GM12873 (cell line): ENCODE data around the gene GRIN2C.

Experiments used
- TF ChIP-seq, protein P1 (sequence below): IDR thresholded peaks from 2 replicates; pipeline ENCODE4 v1.5.1; 2012; ENCODE audit warnings: low read depth, mild to moderate bottlenecking, moderate library complexity, low read length, control low read depth; ENCODE audit not compliant: insufficient read depth; ENCODE audit errors: missing control alignments

The GRIN2C gene

DNA sequence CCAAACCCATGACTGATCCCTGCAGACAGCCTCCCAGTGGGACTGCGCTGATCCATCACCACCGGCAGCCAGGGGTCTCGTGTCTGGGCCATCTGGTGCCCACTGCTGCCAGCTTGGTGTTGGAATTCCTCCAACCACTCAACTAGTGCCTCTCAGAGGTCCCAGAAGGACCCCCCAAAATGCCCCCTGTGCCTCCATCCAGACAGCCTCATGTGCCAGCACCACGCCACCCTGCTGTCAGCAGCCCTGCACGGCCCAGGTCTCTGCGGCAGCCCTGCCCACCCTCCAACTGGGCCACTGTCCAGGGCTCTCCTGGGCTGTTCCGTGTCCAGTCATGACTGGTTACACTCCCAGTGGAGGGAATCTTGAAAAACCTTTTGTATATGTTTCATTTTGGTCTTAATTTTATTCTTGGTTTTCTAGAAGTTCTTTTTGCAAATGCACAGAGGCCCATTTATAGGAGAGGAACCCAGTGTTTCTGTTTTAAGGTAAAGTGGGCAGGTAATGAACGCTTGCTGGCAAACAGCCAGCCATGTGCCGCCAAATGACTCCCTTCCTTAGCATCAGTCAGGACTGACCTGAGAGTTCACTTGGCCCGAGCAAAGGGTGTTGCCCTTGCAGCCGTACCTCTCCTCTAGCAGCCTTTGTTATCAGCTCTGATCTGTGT, 34.6 kb downstream of the GRIN2C start:
- TF ChIP-seq, protein P1, sequence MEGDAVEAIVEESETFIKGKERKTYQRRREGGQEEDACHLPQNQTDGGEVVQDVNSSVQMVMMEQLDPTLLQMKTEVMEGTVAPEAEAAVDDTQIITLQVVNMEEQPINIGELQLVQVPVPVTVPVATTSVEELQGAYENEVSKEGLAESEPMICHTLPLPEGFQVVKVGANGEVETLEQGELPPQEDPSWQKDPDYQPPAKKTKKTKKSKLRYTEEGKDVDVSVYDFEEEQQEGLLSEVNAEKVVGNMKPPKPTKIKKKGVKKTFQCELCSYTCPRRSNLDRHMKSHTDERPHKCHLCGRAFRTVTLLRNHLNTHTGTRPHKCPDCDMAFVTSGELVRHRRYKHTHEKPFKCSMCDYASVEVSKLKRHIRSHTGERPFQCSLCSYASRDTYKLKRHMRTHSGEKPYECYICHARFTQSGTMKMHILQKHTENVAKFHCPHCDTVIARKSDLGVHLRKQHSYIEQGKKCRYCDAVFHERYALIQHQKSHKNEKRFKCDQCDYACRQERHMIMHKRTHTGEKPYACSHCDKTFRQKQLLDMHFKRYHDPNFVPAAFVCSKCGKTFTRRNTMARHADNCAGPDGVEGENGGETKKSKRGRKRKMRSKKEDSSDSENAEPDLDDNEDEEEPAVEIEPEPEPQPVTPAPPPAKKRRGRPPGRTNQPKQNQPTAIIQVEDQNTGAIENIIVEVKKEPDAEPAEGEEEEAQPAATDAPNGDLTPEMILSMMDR = no peak

DNA sequence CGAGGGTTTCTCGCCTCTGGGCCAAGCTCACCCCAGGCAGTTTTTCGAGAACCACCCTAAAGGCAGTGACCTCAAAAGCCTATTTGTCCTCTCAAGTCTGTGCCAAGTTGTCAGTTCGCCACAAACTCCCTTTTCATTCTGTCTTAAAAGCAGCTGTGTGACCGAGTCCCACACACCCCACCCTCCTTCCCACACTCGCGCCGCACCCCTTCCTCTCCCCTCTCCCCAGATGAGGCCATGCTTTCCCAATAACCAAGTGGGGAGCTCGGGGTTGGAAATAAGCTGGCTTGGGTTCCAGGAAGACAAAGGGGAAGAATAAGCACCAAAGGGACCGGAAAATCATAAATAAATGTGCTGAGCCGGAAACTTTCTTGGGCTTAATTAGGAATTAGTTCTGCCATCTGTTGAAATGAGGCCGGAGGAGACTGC, 36.7 kb downstream of the GRIN2C start:
- TF ChIP-seq, protein P1 = no peak

DNA sequence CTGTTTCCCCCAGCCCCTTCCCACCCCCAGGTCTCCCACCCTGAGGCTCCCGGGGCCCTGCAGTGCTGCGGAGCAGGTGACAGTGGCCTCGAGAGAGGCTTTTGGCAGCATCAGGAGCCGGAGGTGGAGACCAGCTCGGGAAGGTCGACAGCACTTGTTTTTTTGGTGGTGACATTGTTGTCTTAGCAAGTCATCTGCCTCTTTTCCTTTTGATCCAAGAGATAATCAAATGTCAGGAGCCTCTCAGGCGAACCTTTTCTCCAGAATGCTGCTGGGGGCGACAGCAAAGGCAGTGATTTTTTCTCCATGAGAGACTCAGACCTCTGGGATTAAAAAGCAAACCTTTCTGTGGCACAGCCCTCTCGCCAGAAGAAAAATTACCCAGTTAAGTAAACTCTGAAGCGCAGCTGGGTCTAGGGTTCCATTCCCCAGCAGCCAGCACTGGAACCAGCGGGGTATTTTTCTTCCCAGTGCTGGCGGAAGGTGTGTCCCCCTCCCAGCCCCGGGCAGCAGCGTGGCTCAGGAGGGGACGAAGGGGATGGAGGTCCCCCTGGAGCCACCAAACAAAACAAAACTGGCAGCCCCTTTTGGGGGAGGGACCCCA, 37.2 kb downstream of the GRIN2C start:
- TF ChIP-seq, protein P1 = no peak

DNA sequence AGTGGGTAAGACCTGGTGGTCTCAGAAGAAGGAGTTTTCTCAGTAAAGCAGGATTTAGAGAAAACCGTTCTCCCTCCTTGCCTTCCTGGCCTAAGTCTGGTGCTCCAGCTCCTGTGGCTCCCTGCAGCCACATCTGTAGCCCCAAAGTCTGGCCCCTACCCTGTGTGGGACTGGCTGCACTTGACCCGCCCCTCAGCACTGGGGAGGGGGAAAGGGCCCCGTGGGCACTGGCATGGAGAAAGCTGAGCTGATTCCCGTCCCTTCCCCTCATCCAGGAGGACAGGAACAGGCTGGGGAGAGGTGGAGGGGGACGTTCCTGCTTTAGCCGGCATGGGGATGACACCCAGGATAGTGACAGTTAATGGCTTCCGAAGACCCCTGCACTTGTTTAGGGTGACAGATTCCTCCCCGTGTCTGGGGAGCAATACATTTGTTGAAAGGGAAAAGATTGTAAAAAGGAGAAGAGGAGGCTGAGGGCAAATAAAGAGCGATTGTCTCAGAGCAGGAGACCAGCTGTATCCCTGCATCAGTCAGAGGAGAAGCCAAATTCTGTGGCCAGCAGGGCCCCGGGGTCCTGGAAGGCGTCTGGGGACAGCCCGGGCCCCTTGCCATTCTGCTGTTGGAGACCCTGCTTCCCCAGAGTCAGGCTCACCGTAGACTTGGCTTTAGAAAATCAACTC, 37.9 kb downstream of the GRIN2C start:
- TF ChIP-seq, protein P1 = no peak

DNA sequence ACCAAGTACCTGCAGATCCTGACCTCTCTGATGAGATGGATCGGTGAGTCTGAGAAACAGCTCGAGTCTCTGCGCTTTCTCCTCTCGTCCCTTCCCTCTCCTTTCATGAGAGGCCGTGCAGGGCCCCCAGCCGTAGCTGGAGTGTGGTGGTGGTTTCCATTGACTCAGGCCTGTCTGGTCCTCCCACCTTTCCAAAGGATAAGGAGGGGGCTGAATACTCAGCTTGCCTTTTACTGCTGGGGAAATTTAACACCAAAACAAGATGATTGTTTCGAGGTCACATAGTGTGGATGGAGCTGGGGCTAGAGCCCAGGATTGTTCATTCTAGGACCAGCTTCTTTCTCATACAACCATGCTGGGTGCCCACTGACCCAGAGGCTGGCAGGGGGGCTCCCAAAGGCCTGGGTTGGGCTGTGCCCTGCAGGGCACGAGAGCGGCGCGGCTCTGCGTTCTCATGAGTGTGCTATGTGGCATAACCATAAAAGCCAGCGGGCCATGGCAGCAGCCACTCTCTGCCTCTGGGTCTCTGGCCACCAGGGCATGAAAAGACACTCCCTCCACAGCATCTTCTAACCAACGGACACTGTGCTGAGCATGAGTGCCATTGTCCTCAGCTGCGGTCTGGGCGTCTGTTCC, 39.8 kb downstream of the GRIN2C start:
- TF ChIP-seq, protein P1 = no peak

DNA sequence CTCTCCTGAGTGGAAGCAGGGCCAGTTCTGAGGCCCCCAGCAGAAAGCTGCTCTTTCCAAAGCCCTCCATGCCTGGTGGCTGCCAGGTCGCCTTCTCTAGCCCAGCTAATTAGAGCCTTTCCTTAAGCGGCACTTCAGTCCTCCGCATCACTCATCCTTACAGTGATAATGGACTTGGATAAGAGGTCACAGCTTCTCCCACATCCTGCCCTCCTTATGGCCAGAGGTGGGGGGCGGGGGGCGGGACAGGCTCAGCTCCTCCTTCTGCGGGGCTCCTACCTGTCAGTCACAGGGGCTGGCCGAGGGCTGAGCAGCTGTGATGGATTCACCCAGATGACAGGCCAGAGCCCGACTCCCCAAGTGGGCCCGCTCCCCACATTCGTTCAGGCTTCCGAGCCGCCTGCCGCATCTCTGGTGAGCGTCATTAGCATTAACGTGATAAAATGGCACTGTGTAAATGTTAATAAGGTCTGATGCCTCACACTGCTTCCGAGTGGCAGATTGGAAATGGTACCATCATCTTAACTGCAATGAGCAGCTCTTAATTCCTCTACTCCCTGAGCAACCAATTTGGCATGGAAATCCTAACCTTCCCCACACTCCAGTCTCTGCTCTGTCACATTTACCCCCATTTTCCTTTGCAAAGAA, 41.3 kb downstream of the GRIN2C start:
- TF ChIP-seq, protein P1 = no peak
